GM23338 (cell line): ENCODE measurements around the gene PIP5K1C. TPM values are rescaled to one million over a fixed set of nuclear protein-coding genes. Genes with fewer than 3 reads are reported as not detected.

ENCODE experiments used
- ATAC-seq: fragments of 200-7000 bp; cut with Tn5 transposase; 3 replicates; pipeline ENCODE4 v1.9.1; 2020
- DNase-seq: peaks from one replicate; pipeline ENCODE4 v3.0.0-alpha.2; 2015; ENCODE audit warnings: low spot score
- H2AFZ ChIP-seq: fragments of 200-600 bp; sonication (generic); 2 replicates; pipeline ENCODE4 v1.8.0; 2016; ENCODE audit warnings: antibody characterized with exemption, mild to moderate bottlenecking, moderate library complexity
- H3F3A ChIP-seq: fragments of 200-600 bp; sonication (generic); replicated peaks from 2 replicates; pipeline ENCODE4 v1.8.0; 2017; ENCODE audit warnings: antibody characterized with exemption, mixed run types, low read depth
- H3K27ac ChIP-seq: fragments of 200-600 bp; sonication (generic); 2 replicates; pipeline ENCODE4 v1.6.1; 2016; ENCODE audit warnings: low read depth
- H3K27me3 ChIP-seq: fragments of 200-600 bp; sonication (generic); 2 replicates; pipeline ENCODE4 v1.8.0; 2016; ENCODE audit warnings: mild to moderate bottlenecking, mixed run types, moderate library complexity; ENCODE audit not compliant: insufficient read depth
- H3K36me3 ChIP-seq: fragments of 200-600 bp; sonication (generic); 2 replicates; pipeline ENCODE4 v1.8.0; 2016; ENCODE audit warnings: mild to moderate bottlenecking; ENCODE audit not compliant: insufficient read depth
- H3K4me1 ChIP-seq: fragments of 200-600 bp; sonication (generic); 2 replicates; pipeline ENCODE4 v1.8.0; 2016; ENCODE audit warnings: mild to moderate bottlenecking, moderate library complexity; ENCODE audit not compliant: insufficient read depth
- H3K4me2 ChIP-seq: fragments of 200-600 bp; sonication (generic); 2 replicates; pipeline ENCODE4 v1.7.1; 2017; ENCODE audit warnings: mixed run types
- H3K4me3 ChIP-seq: fragments of 200-600 bp; sonication (generic); 2 replicates; pipeline ENCODE4 v1.6.1; 2016; ENCODE audit warnings: mixed run types
- H3K79me2 ChIP-seq: fragments of 200-600 bp; sonication (generic); replicated peaks from 2 replicates; pipeline ENCODE4 v1.8.0; 2017; ENCODE audit warnings: mild to moderate bottlenecking; ENCODE audit not compliant: insufficient read depth
- H3K9me2 ChIP-seq: fragments of 200-600 bp; sonication (generic); 2 replicates; pipeline ENCODE4 v1.8.0; 2017; ENCODE audit not compliant: insufficient read depth
- H4K20me1 ChIP-seq: fragments of 200-600 bp; sonication (generic); replicated peaks from 2 replicates; pipeline ENCODE4 v1.8.0; 2017; ENCODE audit warnings: mild to moderate bottlenecking; ENCODE audit not compliant: insufficient read depth
- H3K27ac Mint-ChIP-seq: 2 replicates; pipeline ENCODE4 v1.8.0; 2020; ENCODE audit warnings: inconsistent platforms, mild to moderate bottlenecking, moderate library complexity, mixed read lengths
- H3K27me3 Mint-ChIP-seq: 3 replicates; pipeline ENCODE4 v1.8.0; 2022; ENCODE audit warnings: low read depth, mild to moderate bottlenecking, moderate library complexity, mixed read lengths, inconsistent platforms; ENCODE audit not compliant: insufficient read depth, poor library complexity
- H3K36me3 Mint-ChIP-seq: 3 replicates; pipeline ENCODE4 v1.8.0; 2021; ENCODE audit warnings: low read depth, mild to moderate bottlenecking, inconsistent platforms, moderate library complexity, mixed read lengths
- H3K4me1 Mint-ChIP-seq: 3 replicates; pipeline ENCODE4 v1.8.0; 2020; ENCODE audit warnings: mild to moderate bottlenecking, inconsistent platforms, mixed read lengths
- H3K4me3 Mint-ChIP-seq: 3 replicates; pipeline ENCODE4 v1.8.0; 2021; ENCODE audit warnings: moderate library complexity, mild to moderate bottlenecking, inconsistent platforms, mixed read lengths
- H3K9me3 Mint-ChIP-seq: 3 replicates; pipeline ENCODE4 v1.8.0; 2020; ENCODE audit warnings: moderate library complexity, mild to moderate bottlenecking, inconsistent platforms, mixed read lengths
- CREB1 ChIP-seq: fragments of 250-450 bp; sonication (Bioruptor Pico); IDR thresholded peaks from 2 replicates; pipeline ENCODE4 v1.5.0; 2020; ENCODE audit warnings: low read depth, mild to moderate bottlenecking, moderate library complexity
- EZH2 ChIP-seq: fragments of 200-600 bp; sonication (generic); IDR thresholded peaks from one replicate; pipeline ENCODE4 v1.8.0; 2017; ENCODE audit warnings: antibody characterized with exemption, mild to moderate bottlenecking, low read depth; ENCODE audit not compliant: unreplicated experiment
- EZH2phosphoT487 ChIP-seq: fragments of 200-600 bp; sonication (generic); IDR thresholded peaks from one replicate; pipeline ENCODE4 v1.8.1; 2018; ENCODE audit warnings: antibody characterized with exemption; ENCODE audit not compliant: unreplicated experiment
- JUNB ChIP-seq: IDR thresholded peaks from one replicate; pipeline ENCODE4 v1.6.1; 2016; ENCODE audit warnings: antibody characterized with exemption; ENCODE audit not compliant: unreplicated experiment
- NANOG ChIP-seq: IDR thresholded peaks from 2 replicates; pipeline ENCODE4 v1.6.1; 2016; ENCODE audit warnings: antibody characterized with exemption, borderline replicate concordance
- POLR2AphosphoS5 ChIP-seq: IDR thresholded peaks from 2 replicates; pipeline ENCODE4 v1.6.1; 2016; ENCODE audit warnings: antibody characterized with exemption, low read depth
- STAT1 ChIP-seq: IDR thresholded peaks from one replicate; pipeline ENCODE4 v1.6.1; 2016; ENCODE audit warnings: antibody characterized with exemption; ENCODE audit not compliant: unreplicated experiment
- ZNF114 ChIP-seq: fragments of 250-450 bp; sonication (Bioruptor Pico); IDR thresholded peaks from 2 replicates; pipeline ENCODE4 v1.5.0; 2020; ENCODE audit warnings: mild to moderate bottlenecking, moderate library complexity
- ZNF331 ChIP-seq: fragments of 250-450 bp; sonication (Bioruptor Pico); IDR thresholded peaks from 2 replicates; pipeline ENCODE4 v1.5.0; 2020; ENCODE audit warnings: low read depth, mild to moderate bottlenecking, moderate library complexity
- polyA plus RNA-seq: library from polyadenylated mRNA; unstranded; fragments of >200 nt; fragmentation: Nextera tagmentation; extraction: Ambion mirVana; gene quantifications from 2 replicates; pipeline ENCODE4 v1.2.1, GENCODE V29; 2016
- total RNA-seq: library from RNA; depleted of rRNA; stranded (reverse); fragments of >200 nt; shearing (Covaris generic); gene quantifications from 2 replicates; pipeline ENCODE4 v1.2.3, GENCODE V29; 2014
- TF ChIP-seq, protein P1 (sequence below): IDR thresholded peaks from one replicate; pipeline ENCODE4 v1.6.1; 2018; ENCODE audit warnings: antibody characterized with exemption; ENCODE audit not compliant: unreplicated experiment
- TF ChIP-seq, protein P2 (sequence below): IDR thresholded peaks from 2 replicates; pipeline ENCODE4 v1.6.1; 2016; ENCODE audit warnings: antibody characterized with exemption
- TF ChIP-seq, protein P3 (sequence below), 2 experiments: fragments of 200-600 bp in 1 of 2; sonication (generic) in 1 of 2; conservative IDR thresholded peaks; 2 replicates each; pipeline versions ENCODE4 v1.5.1 to v1.6.1; 2016 to 2017; ENCODE audit warnings: antibody characterized with exemption in 2 of 2, low read depth in 2 of 2, mild to moderate bottlenecking in 2 of 2, moderate library complexity in 1 of 2

The PIP5K1C gene
- total and polyA plus RNA-seq, 2 experiments from 2014 or later: 11.8 to 46.7 TPM

DNA sequence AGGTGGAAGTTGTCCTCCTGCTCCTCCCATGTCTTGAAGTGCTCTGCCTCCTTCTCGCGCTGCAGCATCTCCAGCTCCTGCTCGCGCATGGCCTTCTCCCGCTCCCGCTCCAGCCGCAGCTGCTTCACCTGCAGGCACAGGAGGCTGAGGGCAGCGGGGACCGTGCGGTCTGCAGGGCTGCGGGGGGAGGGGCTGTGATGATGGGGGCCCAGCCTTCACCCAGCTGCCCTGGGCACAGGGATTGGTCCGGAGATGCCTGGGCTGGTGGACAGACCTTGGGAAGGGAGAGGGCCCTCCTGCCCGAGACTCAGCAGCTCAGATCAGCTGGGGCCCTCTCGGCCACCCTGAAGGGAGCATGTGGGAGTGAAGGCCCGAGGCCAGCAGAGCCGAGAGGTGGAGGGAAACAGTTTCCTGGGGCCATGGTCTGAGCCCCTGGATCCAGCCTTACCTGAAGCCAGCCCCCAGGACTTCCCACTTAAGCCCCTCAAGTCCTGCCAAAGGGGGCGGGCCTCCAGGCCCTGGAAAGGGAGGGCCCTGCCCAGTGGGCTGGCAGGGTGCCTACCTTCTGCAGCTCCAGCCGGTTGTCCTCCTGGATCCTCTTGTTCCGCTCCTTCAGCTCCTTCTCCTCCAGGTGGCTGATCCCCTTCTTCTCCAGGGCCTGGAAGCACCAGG, 80.0 kb downstream of the PIP5K1C start (continued):
- TF ChIP-seq, protein P1, sequence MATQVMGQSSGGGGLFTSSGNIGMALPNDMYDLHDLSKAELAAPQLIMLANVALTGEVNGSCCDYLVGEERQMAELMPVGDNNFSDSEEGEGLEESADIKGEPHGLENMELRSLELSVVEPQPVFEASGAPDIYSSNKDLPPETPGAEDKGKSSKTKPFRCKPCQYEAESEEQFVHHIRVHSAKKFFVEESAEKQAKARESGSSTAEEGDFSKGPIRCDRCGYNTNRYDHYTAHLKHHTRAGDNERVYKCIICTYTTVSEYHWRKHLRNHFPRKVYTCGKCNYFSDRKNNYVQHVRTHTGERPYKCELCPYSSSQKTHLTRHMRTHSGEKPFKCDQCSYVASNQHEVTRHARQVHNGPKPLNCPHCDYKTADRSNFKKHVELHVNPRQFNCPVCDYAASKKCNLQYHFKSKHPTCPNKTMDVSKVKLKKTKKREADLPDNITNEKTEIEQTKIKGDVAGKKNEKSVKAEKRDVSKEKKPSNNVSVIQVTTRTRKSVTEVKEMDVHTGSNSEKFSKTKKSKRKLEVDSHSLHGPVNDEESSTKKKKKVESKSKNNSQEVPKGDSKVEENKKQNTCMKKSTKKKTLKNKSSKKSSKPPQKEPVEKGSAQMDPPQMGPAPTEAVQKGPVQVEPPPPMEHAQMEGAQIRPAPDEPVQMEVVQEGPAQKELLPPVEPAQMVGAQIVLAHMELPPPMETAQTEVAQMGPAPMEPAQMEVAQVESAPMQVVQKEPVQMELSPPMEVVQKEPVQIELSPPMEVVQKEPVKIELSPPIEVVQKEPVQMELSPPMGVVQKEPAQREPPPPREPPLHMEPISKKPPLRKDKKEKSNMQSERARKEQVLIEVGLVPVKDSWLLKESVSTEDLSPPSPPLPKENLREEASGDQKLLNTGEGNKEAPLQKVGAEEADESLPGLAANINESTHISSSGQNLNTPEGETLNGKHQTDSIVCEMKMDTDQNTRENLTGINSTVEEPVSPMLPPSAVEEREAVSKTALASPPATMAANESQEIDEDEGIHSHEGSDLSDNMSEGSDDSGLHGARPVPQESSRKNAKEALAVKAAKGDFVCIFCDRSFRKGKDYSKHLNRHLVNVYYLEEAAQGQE: no peak
- TF ChIP-seq STAT1: no peak

DNA sequence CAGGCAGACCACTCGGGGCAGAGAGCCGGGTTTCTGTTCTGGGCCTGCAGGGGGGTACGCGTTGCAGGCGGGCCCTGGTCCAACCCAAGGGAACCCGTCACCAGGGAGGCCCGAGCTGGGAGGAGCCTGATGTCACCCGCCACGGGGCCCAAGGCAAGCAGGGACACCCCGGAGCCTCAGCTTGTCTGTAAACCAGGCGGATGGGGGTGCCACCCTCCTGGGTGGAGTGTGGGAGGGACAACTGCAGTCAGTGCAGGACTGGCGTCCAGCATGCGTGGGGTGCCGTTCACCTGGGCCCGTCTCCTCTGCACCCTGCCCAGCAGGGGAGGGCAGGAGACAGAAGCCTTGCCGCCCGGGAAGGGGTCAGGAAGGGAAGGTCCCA, 80.6 kb downstream of the PIP5K1C start:
- ATAC-seq (no peak), DNase-seq (no peak)
- Histone ChIP-seq H3K4me1 (no peaks in the 10 kb centered on the region), H3K36me3 (no peaks in the 10 kb centered on the region), H3F3A (0 out of 2 replicates have a peak, but pooled peaks cover 4% of the 10 kb centered on the region), H4K20me1 (peaks cover 6% of the 10 kb centered on the region), H3K79me2 (peaks cover 5% of the 10 kb centered on the region), H3K4me2 (no peak overlapping the region), H3K27me3 (no peaks in the 10 kb centered on the region), H2AFZ (no peak overlapping the region), H3K4me3 (no peak overlapping the region), H3K9me2 (no peaks in the 10 kb centered on the region), H3K27ac (no peak overlapping the region)
- Mint-ChIP-seq H3K27ac (no peak overlapping the region), H3K36me3 (peaks cover 18% of the 10 kb centered on the region), H3K4me1 (peaks cover 6% of the 10 kb centered on the region; the same call in 2 of the 3 replicates), H3K9me3 (no peaks in the 10 kb centered on the region), H3K4me3 (no peak overlapping the region), H3K27me3 (peaks cover 6% of the 10 kb centered on the region)
- TF ChIP-seq EZH2phosphoT487: no peak
- TF ChIP-seq CREB1 (CRISPR knock-in tag): no peak
- TF ChIP-seq POLR2AphosphoS5: no peak
- TF ChIP-seq, protein P2, sequence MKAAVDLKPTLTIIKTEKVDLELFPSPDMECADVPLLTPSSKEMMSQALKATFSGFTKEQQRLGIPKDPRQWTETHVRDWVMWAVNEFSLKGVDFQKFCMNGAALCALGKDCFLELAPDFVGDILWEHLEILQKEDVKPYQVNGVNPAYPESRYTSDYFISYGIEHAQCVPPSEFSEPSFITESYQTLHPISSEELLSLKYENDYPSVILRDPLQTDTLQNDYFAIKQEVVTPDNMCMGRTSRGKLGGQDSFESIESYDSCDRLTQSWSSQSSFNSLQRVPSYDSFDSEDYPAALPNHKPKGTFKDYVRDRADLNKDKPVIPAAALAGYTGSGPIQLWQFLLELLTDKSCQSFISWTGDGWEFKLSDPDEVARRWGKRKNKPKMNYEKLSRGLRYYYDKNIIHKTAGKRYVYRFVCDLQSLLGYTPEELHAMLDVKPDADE: no peak
- no peak for TF ChIP-seq ZNF114
- TF ChIP-seq, protein P1: no peak
- TF ChIP-seq NANOG: no peak
- TF ChIP-seq EZH2: no peak
- no peak for TF ChIP-seq ZNF331 (CRISPR knock-in tag)
- TF ChIP-seq, protein P3, sequence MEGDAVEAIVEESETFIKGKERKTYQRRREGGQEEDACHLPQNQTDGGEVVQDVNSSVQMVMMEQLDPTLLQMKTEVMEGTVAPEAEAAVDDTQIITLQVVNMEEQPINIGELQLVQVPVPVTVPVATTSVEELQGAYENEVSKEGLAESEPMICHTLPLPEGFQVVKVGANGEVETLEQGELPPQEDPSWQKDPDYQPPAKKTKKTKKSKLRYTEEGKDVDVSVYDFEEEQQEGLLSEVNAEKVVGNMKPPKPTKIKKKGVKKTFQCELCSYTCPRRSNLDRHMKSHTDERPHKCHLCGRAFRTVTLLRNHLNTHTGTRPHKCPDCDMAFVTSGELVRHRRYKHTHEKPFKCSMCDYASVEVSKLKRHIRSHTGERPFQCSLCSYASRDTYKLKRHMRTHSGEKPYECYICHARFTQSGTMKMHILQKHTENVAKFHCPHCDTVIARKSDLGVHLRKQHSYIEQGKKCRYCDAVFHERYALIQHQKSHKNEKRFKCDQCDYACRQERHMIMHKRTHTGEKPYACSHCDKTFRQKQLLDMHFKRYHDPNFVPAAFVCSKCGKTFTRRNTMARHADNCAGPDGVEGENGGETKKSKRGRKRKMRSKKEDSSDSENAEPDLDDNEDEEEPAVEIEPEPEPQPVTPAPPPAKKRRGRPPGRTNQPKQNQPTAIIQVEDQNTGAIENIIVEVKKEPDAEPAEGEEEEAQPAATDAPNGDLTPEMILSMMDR (conservative IDR thresholded peaks at IDR 0.05; ENCODE audit: low read depth in 2 of 2): no peak
- TF ChIP-seq JUNB: no peak
